ENCODE data around the gene TM9SF1.
A peak's percentile ranks its signal among the peaks of the same experiment; 100 is the strongest.
"Not testable (repeated sequence)": the region's sequence is repeated elsewhere in the genome, so short reads cannot be mapped to it uniquely, and the experiment has no call there.

Gene TM9SF1

DNA sequence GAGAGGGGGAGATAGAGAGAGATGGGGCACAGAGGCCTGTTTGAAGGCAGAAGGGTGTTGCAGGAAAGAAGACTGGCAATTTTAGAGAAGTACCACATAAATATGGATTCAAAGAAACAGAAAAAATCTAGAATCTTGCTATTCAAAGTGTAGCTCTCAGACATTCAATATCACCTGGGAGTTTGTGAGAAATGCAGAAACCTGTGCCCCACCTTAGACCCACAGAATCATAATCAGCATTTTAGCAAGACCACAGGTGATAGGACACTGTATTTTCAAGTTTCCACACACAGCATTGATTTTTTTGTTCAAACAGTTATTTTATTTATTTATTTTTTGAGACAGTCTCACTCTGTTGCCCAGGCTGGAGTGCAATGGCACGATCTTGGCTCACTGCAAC, 33.7 kb upstream of the TM9SF1 start:
- ATAC-seq = no peak
- no peak for TF ChIP-seq ZNF8 (CRISPR knock-in tag; IDR thresholded peaks at IDR 0.05)
- no peak for TF ChIP-seq ZFP3 (CRISPR knock-in tag; IDR thresholded peaks at IDR 0.05)
- TF ChIP-seq ZFP30 (CRISPR knock-in tag; IDR thresholded peaks at IDR 0.05) = no peak
- TF ChIP-seq BACH2 (CRISPR knock-in tag; IDR thresholded peaks at IDR 0.05; ENCODE audit: borderline replicate concordance) = no peak
- TF ChIP-seq RARB (CRISPR knock-in tag; IDR thresholded peaks at IDR 0.05) = no peak
- TF ChIP-seq, protein P1, sequence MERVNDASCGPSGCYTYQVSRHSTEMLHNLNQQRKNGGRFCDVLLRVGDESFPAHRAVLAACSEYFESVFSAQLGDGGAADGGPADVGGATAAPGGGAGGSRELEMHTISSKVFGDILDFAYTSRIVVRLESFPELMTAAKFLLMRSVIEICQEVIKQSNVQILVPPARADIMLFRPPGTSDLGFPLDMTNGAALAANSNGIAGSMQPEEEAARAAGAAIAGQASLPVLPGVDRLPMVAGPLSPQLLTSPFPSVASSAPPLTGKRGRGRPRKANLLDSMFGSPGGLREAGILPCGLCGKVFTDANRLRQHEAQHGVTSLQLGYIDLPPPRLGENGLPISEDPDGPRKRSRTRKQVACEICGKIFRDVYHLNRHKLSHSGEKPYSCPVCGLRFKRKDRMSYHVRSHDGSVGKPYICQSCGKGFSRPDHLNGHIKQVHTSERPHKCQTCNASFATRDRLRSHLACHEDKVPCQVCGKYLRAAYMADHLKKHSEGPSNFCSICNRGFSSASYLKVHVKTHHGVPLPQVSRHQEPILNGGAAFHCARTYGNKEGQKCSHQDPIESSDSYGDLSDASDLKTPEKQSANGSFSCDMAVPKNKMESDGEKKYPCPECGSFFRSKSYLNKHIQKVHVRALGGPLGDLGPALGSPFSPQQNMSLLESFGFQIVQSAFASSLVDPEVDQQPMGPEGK (CRISPR knock-in tag; IDR thresholded peaks at IDR 0.05; ENCODE audit: borderline replicate concordance) = no peak
- no peak for TF ChIP-seq TOX (CRISPR knock-in tag; IDR thresholded peaks at IDR 0.05; ENCODE audit: borderline replicate concordance)
- TF ChIP-seq ZNF565 (CRISPR knock-in tag; conservative IDR thresholded peaks at IDR 0.05; ENCODE audit: low read depth) = no peak

DNA sequence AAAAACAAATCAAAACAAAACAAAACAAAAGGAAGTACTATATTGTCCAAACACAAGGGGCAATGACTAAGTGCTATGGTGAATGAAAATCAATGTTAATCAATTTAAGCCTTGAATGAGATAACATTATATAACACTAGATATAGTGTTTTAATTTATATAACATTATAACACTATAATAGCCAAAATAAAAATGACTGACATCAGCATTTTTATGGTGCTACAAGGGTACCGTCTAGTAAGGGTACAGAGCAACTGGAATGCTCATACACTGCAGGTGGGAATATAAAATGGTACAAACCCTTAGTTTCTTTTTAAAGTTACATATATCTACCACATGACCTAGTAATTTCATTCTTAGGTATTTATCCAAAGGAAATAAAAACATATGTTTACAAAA, 31.2 kb upstream of the TM9SF1 start:
- TF ChIP-seq ZFP30 (CRISPR knock-in tag; IDR thresholded peaks at IDR 0.05) (no peak), ZFP3 (CRISPR knock-in tag; IDR thresholded peaks at IDR 0.05) (no peak), ZNF70 (CRISPR knock-in tag; IDR thresholded peaks at IDR 0.05) (no peak), OSR1 (CRISPR knock-in tag; IDR thresholded peaks at IDR 0.05) (no peak), ESRRG (CRISPR knock-in tag; IDR thresholded peaks at IDR 0.05) (no peak), TCF4 (CRISPR knock-in tag; IDR thresholded peaks at IDR 0.05; ENCODE audit: borderline replicate concordance) (no peak), BACH2 (CRISPR knock-in tag; IDR thresholded peaks at IDR 0.05; ENCODE audit: borderline replicate concordance) (no peak), ISL1 (CRISPR knock-in tag; IDR thresholded peaks at IDR 0.05) (no peak), ARNTL (CRISPR knock-in tag; IDR thresholded peaks at IDR 0.05; ENCODE audit: borderline replicate concordance, low read depth) (no peak), ZC3H10 (CRISPR knock-in tag; IDR thresholded peaks at IDR 0.05) (no peak), ZNF565 (CRISPR knock-in tag; conservative IDR thresholded peaks at IDR 0.05; ENCODE audit: low read depth) (no peak), CSDC2 (CRISPR knock-in tag; IDR thresholded peaks at IDR 0.05) (no peak), GLIS3 (CRISPR knock-in tag; IDR thresholded peaks at IDR 0.05) (no peak)
- TF ChIP-seq, protein P1 (CRISPR knock-in tag; IDR thresholded peaks at IDR 0.05; ENCODE audit: borderline replicate concordance) = no peak
- TF ChIP-seq, protein P2, sequence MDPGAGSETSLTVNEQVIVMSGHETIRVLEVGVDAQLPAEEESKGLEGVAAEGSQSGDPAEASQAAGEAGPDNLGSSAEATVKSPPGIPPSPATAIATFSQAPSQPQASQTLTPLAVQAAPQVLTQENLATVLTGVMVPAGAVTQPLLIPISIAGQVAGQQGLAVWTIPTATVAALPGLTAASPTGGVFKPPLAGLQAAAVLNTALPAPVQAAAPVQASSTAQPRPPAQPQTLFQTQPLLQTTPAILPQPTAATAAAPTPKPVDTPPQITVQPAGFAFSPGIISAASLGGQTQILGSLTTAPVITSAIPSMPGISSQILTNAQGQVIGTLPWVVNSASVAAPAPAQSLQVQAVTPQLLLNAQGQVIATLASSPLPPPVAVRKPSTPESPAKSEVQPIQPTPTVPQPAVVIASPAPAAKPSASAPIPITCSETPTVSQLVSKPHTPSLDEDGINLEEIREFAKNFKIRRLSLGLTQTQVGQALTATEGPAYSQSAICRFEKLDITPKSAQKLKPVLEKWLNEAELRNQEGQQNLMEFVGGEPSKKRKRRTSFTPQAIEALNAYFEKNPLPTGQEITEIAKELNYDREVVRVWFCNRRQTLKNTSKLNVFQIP (CRISPR knock-in tag; IDR thresholded peaks at IDR 0.05; ENCODE audit: borderline replicate concordance, low read depth) = no peak
- TF ChIP-seq, protein P3, sequence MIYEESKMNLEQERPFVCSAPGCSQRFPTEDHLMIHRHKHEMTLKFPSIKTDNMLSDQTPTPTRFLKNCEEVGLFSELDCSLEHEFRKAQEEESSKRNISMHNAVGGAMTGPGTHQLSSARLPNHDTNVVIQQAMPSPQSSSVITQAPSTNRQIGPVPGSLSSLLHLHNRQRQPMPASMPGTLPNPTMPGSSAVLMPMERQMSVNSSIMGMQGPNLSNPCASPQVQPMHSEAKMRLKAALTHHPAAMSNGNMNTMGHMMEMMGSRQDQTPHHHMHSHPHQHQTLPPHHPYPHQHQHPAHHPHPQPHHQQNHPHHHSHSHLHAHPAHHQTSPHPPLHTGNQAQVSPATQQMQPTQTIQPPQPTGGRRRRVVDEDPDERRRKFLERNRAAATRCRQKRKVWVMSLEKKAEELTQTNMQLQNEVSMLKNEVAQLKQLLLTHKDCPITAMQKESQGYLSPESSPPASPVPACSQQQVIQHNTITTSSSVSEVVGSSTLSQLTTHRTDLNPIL (CRISPR knock-in tag; IDR thresholded peaks at IDR 0.05; ENCODE audit: low read depth) = no peak
- TF ChIP-seq, protein P4, sequence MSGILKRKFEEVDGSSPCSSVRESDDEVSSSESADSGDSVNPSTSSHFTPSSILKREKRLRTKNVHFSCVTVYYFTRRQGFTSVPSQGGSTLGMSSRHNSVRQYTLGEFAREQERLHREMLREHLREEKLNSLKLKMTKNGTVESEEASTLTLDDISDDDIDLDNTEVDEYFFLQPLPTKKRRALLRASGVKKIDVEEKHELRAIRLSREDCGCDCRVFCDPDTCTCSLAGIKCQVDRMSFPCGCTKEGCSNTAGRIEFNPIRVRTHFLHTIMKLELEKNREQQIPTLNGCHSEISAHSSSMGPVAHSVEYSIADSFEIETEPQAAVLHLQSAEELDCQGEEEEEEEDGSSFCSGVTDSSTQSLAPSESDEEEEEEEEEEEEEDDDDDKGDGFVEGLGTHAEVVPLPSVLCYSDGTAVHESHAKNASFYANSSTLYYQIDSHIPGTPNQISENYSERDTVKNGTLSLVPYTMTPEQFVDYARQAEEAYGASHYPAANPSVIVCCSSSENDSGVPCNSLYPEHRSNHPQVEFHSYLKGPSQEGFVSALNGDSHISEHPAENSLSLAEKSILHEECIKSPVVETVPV (CRISPR knock-in tag; IDR thresholded peaks at IDR 0.05) = no peak
- ATAC-seq = no peak

DNA sequence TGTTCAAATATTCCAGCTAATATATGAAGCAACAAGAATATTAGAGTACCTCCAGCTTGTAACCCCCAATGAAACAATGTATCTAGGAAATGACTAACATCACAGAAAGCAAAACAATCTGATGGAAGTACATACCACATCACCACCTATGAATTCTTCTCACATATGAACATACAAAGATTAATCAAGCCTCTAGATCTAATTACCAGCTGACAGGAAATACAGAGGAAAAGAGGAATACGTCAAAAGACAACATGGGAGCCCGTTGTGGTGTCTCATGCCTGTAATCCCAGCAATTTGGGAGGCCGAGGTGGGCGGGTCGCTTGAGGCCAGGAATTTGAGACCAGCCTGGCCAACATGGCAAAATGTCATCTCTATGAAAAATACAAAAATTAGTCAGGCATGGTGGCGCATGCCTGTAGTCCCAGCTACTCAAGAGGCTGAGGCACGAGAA, 29.4 kb upstream of the TM9SF1 start:
- TF ChIP-seq ZC3H10 (CRISPR knock-in tag; IDR thresholded peaks at IDR 0.05) (no peak), GLIS3 (CRISPR knock-in tag; IDR thresholded peaks at IDR 0.05) (no peak)
- peak; percentile 52; the same call in 2 of the 3 replicates for ATAC-seq

DNA sequence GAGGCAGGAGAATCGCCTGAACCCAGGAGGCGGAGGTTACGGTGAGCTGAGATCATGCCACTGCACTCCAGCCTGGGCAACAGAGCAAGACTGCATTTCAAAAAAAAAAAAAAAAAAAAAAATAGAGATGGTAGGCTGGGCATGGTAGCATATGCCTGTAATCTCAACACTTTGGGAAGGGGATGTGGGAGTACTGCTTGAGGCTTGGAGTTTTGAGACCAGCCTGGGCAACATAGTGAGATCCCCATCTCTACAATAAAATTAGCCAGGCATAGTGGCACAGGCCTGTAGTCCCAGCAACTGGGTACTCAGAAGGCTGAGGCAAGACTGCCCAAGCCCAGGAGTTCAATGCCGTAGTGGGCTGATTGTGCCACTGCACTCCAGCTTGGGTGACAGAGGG, 27.7 kb upstream of the TM9SF1 start:
- ATAC-seq = not testable (repeated sequence)
